Stomach (tissue), 4 donors: ENCODE measurements around the gene PRKG1.

ENCODE experiments used
- EP300 ChIP-seq: sonication (generic); formaldehyde crosslinking; IDR thresholded peaks from one replicate; pipeline ENCODE4 v1.6.1; 2017; ENCODE audit warnings: antibody characterized with exemption
- POLR2A ChIP-seq, 4 donors: fragments of 450-650 bp; IDR thresholded peaks; one replicate each; pipeline ENCODE4 v1.6.1; 2016; ENCODE audit warnings: antibody characterized with exemption in 4 of 4, control low read depth in 2 of 4, mild to moderate bottlenecking in 1 of 4, moderate library complexity in 1 of 4
- POLR2AphosphoS5 ChIP-seq, 3 donors: sonication (generic); formaldehyde crosslinking; IDR thresholded peaks; one replicate each; pipeline ENCODE4 v1.6.1; 2016; ENCODE audit warnings: antibody characterized with exemption in 3 of 3
- TF ChIP-seq, protein P1 (sequence below), 7 experiments: fragments of 450-650 bp in 4 of 7; fragments of 200-600 bp in 3 of 7; sonication (generic) in 3 of 7; IDR thresholded peaks; one replicate each; pipeline ENCODE4 v1.5.1; 2016 to 2019; ENCODE audit warnings: antibody characterized with exemption in 7 of 7, control low read depth in 2 of 7, mild to moderate bottlenecking in 1 of 7

GRCh38 chr10:52030051-52030790 is 955.9 kb downstream of the PRKG1 start:
- TF ChIP-seq POLR2A (IDR thresholded peaks at IDR 0.05), result no peak
- TF ChIP-seq, protein P1, sequence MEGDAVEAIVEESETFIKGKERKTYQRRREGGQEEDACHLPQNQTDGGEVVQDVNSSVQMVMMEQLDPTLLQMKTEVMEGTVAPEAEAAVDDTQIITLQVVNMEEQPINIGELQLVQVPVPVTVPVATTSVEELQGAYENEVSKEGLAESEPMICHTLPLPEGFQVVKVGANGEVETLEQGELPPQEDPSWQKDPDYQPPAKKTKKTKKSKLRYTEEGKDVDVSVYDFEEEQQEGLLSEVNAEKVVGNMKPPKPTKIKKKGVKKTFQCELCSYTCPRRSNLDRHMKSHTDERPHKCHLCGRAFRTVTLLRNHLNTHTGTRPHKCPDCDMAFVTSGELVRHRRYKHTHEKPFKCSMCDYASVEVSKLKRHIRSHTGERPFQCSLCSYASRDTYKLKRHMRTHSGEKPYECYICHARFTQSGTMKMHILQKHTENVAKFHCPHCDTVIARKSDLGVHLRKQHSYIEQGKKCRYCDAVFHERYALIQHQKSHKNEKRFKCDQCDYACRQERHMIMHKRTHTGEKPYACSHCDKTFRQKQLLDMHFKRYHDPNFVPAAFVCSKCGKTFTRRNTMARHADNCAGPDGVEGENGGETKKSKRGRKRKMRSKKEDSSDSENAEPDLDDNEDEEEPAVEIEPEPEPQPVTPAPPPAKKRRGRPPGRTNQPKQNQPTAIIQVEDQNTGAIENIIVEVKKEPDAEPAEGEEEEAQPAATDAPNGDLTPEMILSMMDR (IDR thresholded peaks at IDR 0.05), result no peak
- no peak for TF ChIP-seq POLR2AphosphoS5 (IDR thresholded peaks at IDR 0.05)
- no peak for TF ChIP-seq EP300
